CD4-positive, alpha-beta T cell treated with Interleukin-12 subunit alpha and Interleukin-12 subunit beta, for 1 hour (primary cell): ENCODE data around the gene HRCT1.
"Not testable (repeated sequence)": the region's sequence is repeated elsewhere in the genome, so short reads cannot be mapped to it uniquely, and the experiment has no call there.

Experiments used
- DNase-seq: peaks from one replicate; pipeline ENCODE4 v3.0.0-alpha.2; 2020

The HRCT1 gene

GRCh38 chr9:35919212-35920008 lies 13.4 kb downstream of the HRCT1 start:
- DNase-seq: no peak

GRCh38 chr9:35920051-35920620 lies 14.1 kb downstream of the HRCT1 start:
- DNase-seq: no peak

GRCh38 chr9:35923598-35923926 lies 17.6 kb downstream of the HRCT1 start:
- DNase-seq: no peak

GRCh38 chr9:35923927-35924763 lies 18.1 kb downstream of the HRCT1 start:
- DNase-seq: no peak

GRCh38 chr9:35928591-35929452 lies 22.8 kb downstream of the HRCT1 start:
- DNase-seq: no peak

- DNase-seq: no peak
Observed at GRCh38 chr9:35929453-35929718, 23.4 kb downstream of the HRCT1 start.

GRCh38 chr9:35930521-35930920 lies 24.5 kb downstream of the HRCT1 start:
- DNase-seq: no peak

- DNase-seq: no peak
Observed at GRCh38 chr9:35930989-35931388, 25.0 kb downstream of the HRCT1 start.

- no peak for DNase-seq
Observed at GRCh38 chr9:35932735-35933134, 26.7 kb downstream of the HRCT1 start.

GRCh38 chr9:35933550-35934067 lies 27.6 kb downstream of the HRCT1 start:
- DNase-seq: no peak

- not testable (repeated sequence) for DNase-seq
Observed at GRCh38 chr9:35934069-35934468, 28.1 kb downstream of the HRCT1 start.

GRCh38 chr9:35935261-35935660 lies 29.3 kb downstream of the HRCT1 start:
- DNase-seq: no peak

- no peak for DNase-seq
Observed at GRCh38 chr9:35935755-35936509, 29.9 kb downstream of the HRCT1 start.

GRCh38 chr9:35937227-35937626 lies 31.2 kb downstream of the HRCT1 start:
- DNase-seq: no peak

GRCh38 chr9:35938474-35939356 lies 32.7 kb downstream of the HRCT1 start:
- no peak for DNase-seq

- DNase-seq: no peak
Observed at GRCh38 chr9:35939679-35940250, 33.8 kb downstream of the HRCT1 start.

GRCh38 chr9:35940458-35941407 lies 34.7 kb downstream of the HRCT1 start:
- DNase-seq: peak; percentile 63

- no peak for DNase-seq
Observed at GRCh38 chr9:35942286-35942685, 36.3 kb downstream of the HRCT1 start.

GRCh38 chr9:35944173-35944572 lies 38.2 kb downstream of the HRCT1 start:
- no peak for DNase-seq

- DNase-seq: no peak
Observed at GRCh38 chr9:35944841-35945240, 38.8 kb downstream of the HRCT1 start.
